ENCODE measurements around the gene SHF.

SHF gene

GRCh38 chr15:45129651-45130129 lies 58.1 kb downstream of the SHF start, which contains the start of the genes DUOX1 and DUOXA1:
TSS of gene DUOX1 (plus strand) at chr15:45129994. CDS start at chr15:45131967, 1,973 bp downstream.
TSS of gene DUOXA1 (minus strand) at chr15:45129879. CDS start at chr15:45123014, 6,865 bp downstream.
- Histone ChIP-seq H3K4me1 (ENCODE audit: insufficient read depth, poor library complexity, severe bottlenecking) (no peaks in the 10 kb centered on the region), H3K27me3 (ENCODE audit: insufficient read depth, poor library complexity, severe bottlenecking) (no peaks in the 10 kb centered on the region), H3K9me3 (ENCODE audit: severe bottlenecking) (no peaks in the 10 kb centered on the region), H3K27ac (ENCODE audit: poor library complexity, severe bottlenecking) (no peak within 1 kb of the TSS), H3K4me3 (ENCODE audit: severe bottlenecking) (peak within 1 kb of the TSS; percentile 36), H3K36me3 (ENCODE audit: low read depth) (no peaks in the 10 kb centered on the region)
- DNase-seq (ENCODE audit: low spot score) (peak; percentile 86), ATAC-seq (ENCODE audit: low read depth) (peak; percentile 91)
- no peak for TF ChIP-seq CTCF (IDR thresholded peaks at IDR 0.05; ENCODE audit: poor library complexity, severe bottlenecking)

GRCh38 chr15:45128971-45129639 lies 58.7 kb downstream of the SHF start:
- H3K27me3 ChIP-seq (ENCODE audit: insufficient read depth, poor library complexity, severe bottlenecking), result no peaks in the 10 kb centered on the region
- ATAC-seq (ENCODE audit: low read depth) (no peak), DNase-seq (ENCODE audit: low spot score) (peak; percentile 68)
- no peaks in the 10 kb centered on the region for H3K4me1 ChIP-seq (ENCODE audit: insufficient read depth, poor library complexity, severe bottlenecking)
- H3K9me3 ChIP-seq (ENCODE audit: severe bottlenecking), result no peaks in the 10 kb centered on the region
- H3K27ac ChIP-seq (ENCODE audit: poor library complexity, severe bottlenecking), result no peak overlapping the region
- H3K36me3 ChIP-seq (ENCODE audit: low read depth), result no peaks in the 10 kb centered on the region
- TF ChIP-seq CTCF (IDR thresholded peaks at IDR 0.05; ENCODE audit: poor library complexity, severe bottlenecking), result no peak
- H3K4me3 ChIP-seq (ENCODE audit: severe bottlenecking), result peak overlapping the region; percentile 36

- Histone ChIP-seq H3K27ac (ENCODE audit: poor library complexity, severe bottlenecking) (no peak overlapping the region), H3K36me3 (ENCODE audit: low read depth) (no peaks in the 10 kb centered on the region), H3K4me1 (ENCODE audit: insufficient read depth, poor library complexity, severe bottlenecking) (peaks cover 10% of the 10 kb centered on the region), H3K4me3 (ENCODE audit: severe bottlenecking) (no peak overlapping the region), H3K27me3 (ENCODE audit: insufficient read depth, poor library complexity, severe bottlenecking) (no peaks in the 10 kb centered on the region), H3K9me3 (ENCODE audit: severe bottlenecking) (no peaks in the 10 kb centered on the region)
- DNase-seq (ENCODE audit: low spot score) (no peak), ATAC-seq (ENCODE audit: low read depth) (peak; percentile 17; the same call in 1 of the 3 replicates)
- TF ChIP-seq CTCF (IDR thresholded peaks at IDR 0.05; ENCODE audit: poor library complexity, severe bottlenecking), result peak; percentile 99
These were observed 61.1 kb downstream of the SHF start for GRCh38 chr15:45126535-45127158.

- Histone ChIP-seq H3K4me3 (ENCODE audit: severe bottlenecking) (no peak overlapping the region), H3K9me3 (ENCODE audit: severe bottlenecking) (no peaks in the 10 kb centered on the region), H3K36me3 (ENCODE audit: low read depth) (no peaks in the 10 kb centered on the region), H3K27me3 (ENCODE audit: insufficient read depth, poor library complexity, severe bottlenecking) (no peaks in the 10 kb centered on the region), H3K27ac (ENCODE audit: poor library complexity, severe bottlenecking) (no peak overlapping the region), H3K4me1 (ENCODE audit: insufficient read depth, poor library complexity, severe bottlenecking) (peaks cover 12% of the 10 kb centered on the region)
- no peak for TF ChIP-seq CTCF (IDR thresholded peaks at IDR 0.05; ENCODE audit: poor library complexity, severe bottlenecking)
- DNase-seq (ENCODE audit: low spot score) (no peak), ATAC-seq (ENCODE audit: low read depth) (no peak)
These were observed 64.4 kb downstream of the SHF start for GRCh38 chr15:45123397-45123796.

Measured in RWPE2 (cell line).